Thymus (tissue), 11 donors: ENCODE results near the gene HLCS. TPM values are rescaled to one million over a fixed set of nuclear protein-coding genes. Genes with fewer than 3 reads are reported as not detected.

Experiments
- DNase-seq, 9 donors: peaks; one replicate each; pipeline ENCODE4 v3.0.0-alpha.2; 2013; ENCODE audit warnings: low spot score in 9 of 9, low read depth in 6 of 9, missing footprints in 1 of 9
- H3K27ac ChIP-seq, 2 donors: one replicate each; pipeline ENCODE4 v1.5.1; 2013; ENCODE audit warnings: control low read depth in 1 of 2, low read depth in 1 of 2, low read length in 1 of 2, mild to moderate bottlenecking in 1 of 2, moderate library complexity in 1 of 2
- H3K27me3 ChIP-seq, 2 donors: one replicate each; pipeline ENCODE4 v1.5.1; 2013; ENCODE audit warnings: low read length in 1 of 2; ENCODE audit not compliant: control insufficient read depth in 2 of 2, insufficient read depth in 1 of 2
- H3K36me3 ChIP-seq, 2 donors: one replicate each; pipeline ENCODE4 v1.5.1; 2013; ENCODE audit warnings: low read length in 1 of 2, mild to moderate bottlenecking in 1 of 2, moderate library complexity in 1 of 2; ENCODE audit not compliant: control insufficient read depth in 2 of 2, insufficient read depth in 2 of 2
- H3K4me1 ChIP-seq, 2 donors: one replicate each; pipeline ENCODE4 v1.5.1; 2013; ENCODE audit warnings: low read length in 2 of 2; ENCODE audit not compliant: control insufficient read depth in 2 of 2, insufficient read depth in 2 of 2
- H3K4me3 ChIP-seq, 2 donors: one replicate each; pipeline ENCODE4 v1.5.1; 2013; ENCODE audit warnings: low read length in 2 of 2, control low read depth in 1 of 2, mild to moderate bottlenecking in 1 of 2
- H3K9me3 ChIP-seq, 2 donors: one replicate each; pipeline ENCODE4 v1.5.1; 2013; ENCODE audit warnings: low read length in 1 of 2, mild to moderate bottlenecking in 1 of 2; ENCODE audit not compliant: control insufficient read depth in 2 of 2, insufficient read depth in 1 of 2
- WGBS: extraction: QIAGEN DNeasy Blood & Tissue Kit; methylation state at CpG from one replicate; pipeline ENCODE4 v1.1.7; 2013; 5-methylcytosine and 5-hydroxymethylcytosine counted together
- polyA plus RNA-seq: library from polyadenylated mRNA; stranded (reverse); fragments of 200-250 nt; gene quantifications from one replicate; pipeline ENCODE4 v1.2.3, GENCODE V29; 2013
- total RNA-seq: library from RNA; stranded (reverse); fragments of 120-200 nt; gene quantifications from one replicate; pipeline ENCODE4 v1.2.4, GENCODE V29; 2013
- donor health status: healthy.

HLCS gene
- total and polyA plus RNA-seq, 2 donors, result 4.6 to 5.4 TPM

DNA sequence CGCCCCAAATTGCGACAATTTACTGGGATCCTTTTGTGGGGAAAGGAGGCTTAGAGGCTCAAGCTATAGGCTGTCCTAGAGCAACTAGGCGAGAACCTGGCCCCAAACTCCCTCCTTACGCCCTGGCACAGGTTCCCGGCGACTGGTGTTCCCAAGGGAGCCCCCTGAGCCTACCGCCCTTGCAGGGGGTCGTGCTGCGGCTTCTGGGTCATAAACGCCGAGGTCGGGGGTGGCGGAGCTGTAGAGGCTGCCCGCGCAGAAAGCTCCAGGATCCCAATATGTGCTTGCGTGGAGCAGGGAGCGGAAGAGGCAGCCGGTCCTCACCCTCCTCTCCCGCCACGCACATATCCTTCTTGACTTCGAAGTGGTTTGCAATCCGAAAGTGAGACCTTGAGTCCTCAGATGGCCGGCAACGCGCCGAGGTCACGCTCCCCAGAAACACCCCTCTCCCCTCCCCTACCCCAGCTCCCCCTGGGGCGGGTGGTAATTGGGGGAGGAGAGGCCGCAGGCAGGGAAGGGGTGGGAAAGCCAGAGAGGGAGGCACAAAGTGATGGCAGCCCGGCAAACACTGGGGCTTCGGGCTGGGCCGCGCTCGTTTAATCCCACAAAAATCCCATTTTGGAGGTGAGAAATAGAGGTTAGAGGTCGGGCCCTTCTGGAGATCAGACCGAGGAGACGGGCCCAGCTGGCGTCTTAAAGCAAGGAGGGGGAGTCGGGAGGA, 261.4 kb downstream of the HLCS start:
- WGBS, result 9% methylated on average over 39 of the region's 39 CpGs
- H3K27ac ChIP-seq, result no peak overlapping the region
- H3K9me3 ChIP-seq, result peaks cover 2 to 7% of the 10 kb centered on the region in 2 donors
- no peaks in the 10 kb centered on the region for H3K36me3 ChIP-seq
- H3K4me3 ChIP-seq, result no peak overlapping the region
- H3K27me3 ChIP-seq, result peaks cover 94 to 100% of the 10 kb centered on the region in 2 donors
- no peak for DNase-seq
- H3K4me1 ChIP-seq, result peaks cover 17 to 28% of the 10 kb centered on the region in 2 donors

DNA sequence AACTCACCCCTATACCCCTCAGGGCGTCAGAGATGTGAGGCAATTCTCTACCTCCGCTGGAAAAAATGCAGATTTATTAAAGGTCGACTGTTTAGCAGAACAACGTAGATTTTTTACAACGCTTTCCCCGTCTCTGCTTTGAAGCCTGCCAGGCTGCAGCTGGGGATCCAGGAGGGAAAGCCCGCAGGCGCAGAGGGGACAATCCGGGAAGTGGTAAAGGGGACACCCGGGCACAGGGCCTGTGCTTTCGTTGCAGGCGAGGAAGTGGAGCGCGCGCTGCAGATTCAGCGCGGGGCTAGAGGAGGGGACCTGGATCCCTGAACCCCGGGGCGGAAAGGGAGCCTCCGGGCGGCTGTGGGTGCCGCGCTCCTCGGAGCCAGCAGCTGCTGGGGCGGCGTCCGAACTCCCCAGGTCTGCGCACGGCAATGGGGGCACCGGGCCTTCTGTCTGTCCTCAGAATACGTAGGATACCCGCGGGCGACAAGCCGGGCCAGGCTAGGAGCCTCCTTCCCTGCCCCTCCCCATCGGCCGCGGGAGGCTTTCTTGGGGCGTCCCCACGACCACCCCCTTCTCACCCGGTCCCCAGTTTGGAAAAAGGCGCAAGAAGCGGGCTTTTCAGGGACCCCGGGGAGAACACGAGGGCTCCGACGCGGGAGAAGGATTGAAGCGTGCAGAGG, 262.1 kb downstream of the HLCS start:
- Histone ChIP-seq H3K36me3 (no peaks in the 10 kb centered on the region), H3K27ac (no peak overlapping the region), H3K27me3 (peaks cover 94 to 100% of the 10 kb centered on the region in 2 donors), H3K4me3 (no peak overlapping the region), H3K9me3 (peaks cover 2 to 7% of the 10 kb centered on the region in 2 donors), H3K4me1 (peaks cover 17 to 28% of the 10 kb centered on the region in 2 donors)
- 3% methylated on average over 49 of the region's 49 CpGs for WGBS
- no peak for DNase-seq

DNA sequence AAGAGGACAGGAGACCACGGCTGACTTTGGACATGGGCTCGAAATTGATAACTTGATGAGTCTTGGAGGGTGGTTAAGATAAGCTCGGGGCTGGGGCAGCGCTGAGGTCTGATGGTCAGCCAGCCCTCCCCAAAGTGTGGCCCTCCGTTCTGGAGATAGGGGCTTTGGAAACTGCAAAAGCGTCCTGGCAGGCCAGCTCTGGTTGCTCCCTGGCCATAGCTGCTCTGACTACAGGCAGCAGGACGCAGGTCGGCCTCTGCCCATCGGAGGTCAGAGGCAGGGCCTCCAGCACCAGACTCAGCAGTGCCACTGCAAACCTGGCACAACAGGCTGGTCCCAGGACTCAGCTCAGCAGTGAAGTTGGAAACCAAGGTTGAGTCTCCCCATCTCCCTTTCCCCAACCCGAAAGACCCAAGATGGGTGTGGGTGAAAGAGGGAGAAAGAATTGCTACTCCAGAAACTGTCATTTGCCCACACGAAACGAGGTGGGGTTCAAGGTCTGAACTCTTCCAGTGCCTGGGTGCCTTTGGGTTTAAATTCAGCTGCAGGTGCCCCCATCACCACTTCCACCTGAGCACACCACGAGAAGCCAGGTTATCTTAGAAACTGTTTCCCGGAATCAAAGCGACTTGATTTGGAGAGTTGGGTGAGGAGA, 262.7 kb downstream of the HLCS start:
- H3K36me3 ChIP-seq, result no peaks in the 10 kb centered on the region
- H3K27me3 ChIP-seq, result peaks cover 96 to 100% of the 10 kb centered on the region in 2 donors
- no peak overlapping the region for H3K27ac ChIP-seq
- no peak overlapping the region for H3K4me3 ChIP-seq
- WGBS, result 11% methylated on average over 15 of the region's 15 CpGs
- no peak for DNase-seq
- peaks cover 17 to 28% of the 10 kb centered on the region in 2 donors for H3K4me1 ChIP-seq
- peaks cover 2 to 7% of the 10 kb centered on the region in 2 donors for H3K9me3 ChIP-seq

DNA sequence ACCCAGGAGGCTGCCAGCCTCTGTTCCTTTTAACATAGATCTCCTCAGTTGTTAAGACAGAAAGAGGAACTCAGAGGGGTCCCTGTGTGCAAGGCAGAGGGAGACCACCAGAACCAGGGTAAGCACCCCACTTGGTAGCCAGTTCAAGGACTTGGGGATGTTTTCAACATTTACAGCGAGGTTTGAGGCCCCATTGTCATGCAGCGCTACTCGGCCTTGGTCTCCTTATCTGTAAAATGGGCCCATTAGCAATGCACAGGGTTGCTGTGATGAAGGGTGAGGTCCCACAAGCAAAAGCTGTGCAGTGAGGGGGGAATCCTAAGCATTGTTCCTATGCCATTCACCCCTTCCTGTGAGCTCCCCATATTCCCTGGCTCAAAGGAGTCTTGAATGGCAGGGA, 263.3 kb downstream of the HLCS start:
- peaks cover 2 to 7% of the 10 kb centered on the region in 2 donors for H3K9me3 ChIP-seq
- DNase-seq, result no peak
- H3K4me3 ChIP-seq, result no peak overlapping the region
- H3K36me3 ChIP-seq, result no peaks in the 10 kb centered on the region
- H3K27ac ChIP-seq, result no peak overlapping the region
- H3K27me3 ChIP-seq, result peaks cover 96 to 100% of the 10 kb centered on the region in 2 donors
- WGBS, result 29% methylated on average over 3 of the region's 3 CpGs
- peaks cover 17 to 28% of the 10 kb centered on the region in 2 donors for H3K4me1 ChIP-seq

DNA sequence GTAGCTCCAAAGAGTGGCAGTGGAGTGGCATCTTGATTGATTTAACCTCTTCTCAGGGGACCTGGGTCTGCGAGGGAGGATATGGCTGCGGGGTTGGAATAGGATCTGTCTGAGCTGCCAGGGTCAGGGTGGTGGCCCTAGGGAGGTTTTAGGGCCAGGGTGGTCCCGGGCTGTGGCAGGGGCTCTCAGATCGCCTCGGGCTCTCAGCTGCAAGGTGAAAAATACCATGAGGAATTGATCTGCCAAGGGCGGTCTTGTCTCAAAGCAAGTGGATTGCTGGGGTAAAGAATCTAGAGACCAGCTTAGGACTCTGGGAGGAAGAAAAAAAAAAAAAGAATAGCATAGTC, 263.9 kb downstream of the HLCS start:
- Histone ChIP-seq H3K27ac (no peak overlapping the region), H3K4me3 (no peak overlapping the region), H3K4me1 (peaks cover 17 to 28% of the 10 kb centered on the region in 2 donors), H3K27me3 (peaks cover 96 to 100% of the 10 kb centered on the region in 2 donors), H3K9me3 (peaks cover 4 to 7% of the 10 kb centered on the region in 2 donors), H3K36me3 (no peaks in the 10 kb centered on the region)
- no peak for DNase-seq
- WGBS, result 11% methylated on average over 6 of the region's 6 CpGs

DNA sequence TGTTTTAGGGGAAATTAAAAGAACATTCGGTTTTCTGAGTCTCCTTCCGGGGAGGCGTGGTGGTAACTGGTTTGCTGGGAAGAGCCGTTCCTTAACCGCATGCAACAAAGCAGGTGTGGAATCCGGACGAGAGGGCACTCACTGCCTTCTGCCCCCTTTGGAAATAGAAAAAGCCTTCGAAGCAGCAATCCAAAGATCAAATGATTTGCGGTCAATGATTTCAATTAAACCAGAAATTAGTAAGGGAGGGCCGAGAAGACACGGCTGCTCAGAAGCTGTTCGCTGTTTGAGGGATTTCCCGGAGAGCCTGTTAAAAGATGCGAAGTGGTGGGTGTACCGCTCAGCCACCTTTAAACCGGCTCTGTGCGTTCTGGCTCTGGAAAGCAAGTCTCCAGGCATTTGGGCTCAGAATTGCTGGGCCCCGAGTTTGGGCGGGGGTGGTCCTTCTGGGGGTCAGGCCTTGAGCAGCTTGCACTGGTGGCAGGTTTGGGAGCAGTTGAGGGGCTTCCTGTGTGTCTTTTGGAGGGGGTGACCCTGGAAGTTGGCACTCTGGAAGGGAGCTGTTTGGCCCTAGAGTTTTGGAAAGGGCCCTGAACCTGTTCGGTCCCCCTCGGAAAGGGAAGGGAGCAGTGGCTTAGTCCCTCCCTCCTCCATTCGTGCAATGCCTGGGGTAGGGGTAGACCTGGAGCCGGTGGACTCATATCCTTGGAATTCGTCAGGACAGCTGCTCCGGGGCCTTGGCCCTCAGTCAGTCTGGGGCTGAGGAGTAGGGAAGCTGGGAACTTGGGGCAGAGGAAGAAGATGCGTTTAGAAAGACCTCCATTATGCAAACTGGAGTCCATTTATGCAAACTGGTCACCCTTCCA, 264.5 kb downstream of the HLCS start:
- no peak overlapping the region for H3K27ac ChIP-seq
- H3K36me3 ChIP-seq, result no peaks in the 10 kb centered on the region
- no peak for DNase-seq
- H3K27me3 ChIP-seq, result peaks cover 97 to 100% of the 10 kb centered on the region in 2 donors
- peaks cover 17 to 25% of the 10 kb centered on the region in 2 donors for H3K4me1 ChIP-seq
- H3K4me3 ChIP-seq, result no peak overlapping the region
- WGBS, result 8% methylated on average over 26 of the region's 26 CpGs
- H3K9me3 ChIP-seq, result peaks cover 4 to 5% of the 10 kb centered on the region in 2 donors

DNA sequence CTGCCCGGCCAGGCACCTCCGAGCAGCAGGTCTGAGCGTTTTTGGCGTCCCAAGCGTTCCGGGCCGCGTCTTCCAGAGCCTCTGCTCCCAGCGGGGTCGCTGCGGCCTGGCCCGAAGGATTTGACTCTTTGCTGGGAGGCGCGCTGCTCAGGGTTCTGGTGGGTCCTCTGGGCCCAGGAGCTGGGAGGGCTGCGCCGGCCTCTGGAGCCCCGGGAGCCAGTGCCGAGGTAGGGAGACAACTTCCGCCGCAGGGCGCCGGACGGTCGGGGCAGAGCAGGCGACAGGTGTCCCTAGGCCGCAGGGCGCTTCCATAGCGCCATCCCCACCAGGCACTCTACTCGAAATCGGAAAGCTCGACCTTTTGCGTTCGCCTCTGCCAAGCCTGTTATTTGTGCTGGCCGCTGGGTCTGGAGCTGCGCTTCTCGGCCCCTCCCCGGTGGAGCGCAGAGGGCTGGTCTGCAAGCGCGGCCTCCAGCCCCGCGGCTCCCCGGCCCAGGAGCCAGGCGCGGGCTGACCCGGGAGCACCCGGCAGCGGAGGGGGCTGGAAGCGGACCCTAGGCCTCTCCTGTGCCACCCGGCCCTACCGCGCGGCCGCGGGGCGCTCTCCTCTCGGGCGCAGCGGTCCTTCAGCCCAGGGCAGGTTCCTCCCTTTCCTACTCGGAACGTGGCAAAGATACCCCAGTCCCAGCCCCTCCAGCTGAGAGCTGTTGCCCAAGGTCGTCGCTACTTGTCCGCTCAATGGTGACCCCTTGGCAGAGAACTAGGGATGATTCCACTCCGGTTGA, 265.3 kb downstream of the HLCS start:
- Histone ChIP-seq H3K4me3 (no peak overlapping the region), H3K9me3 (peaks cover 0 to 4% of the 10 kb centered on the region in 2 donors), H3K27me3 (peaks cover 97 to 100% of the 10 kb centered on the region in 2 donors), H3K27ac (no peak overlapping the region), H3K36me3 (no peaks in the 10 kb centered on the region), H3K4me1 (peaks cover 8 to 16% of the 10 kb centered on the region in 2 donors)
- DNase-seq, result no peak
- 2% methylated on average over 65 of the region's 65 CpGs for WGBS
